Activated CD8-positive, alpha-beta memory T cell treated with anti-CD3 and anti-CD28 coated beads for 4 hours (primary cell): Measurements from ENCODE around the gene TSPEAR.

Experiments used
- DNase-seq, 2 donors: peaks; one replicate each; pipeline ENCODE4 v3.0.0-alpha.2; 2020; ENCODE audit warnings: low read depth in 2 of 2

Gene TSPEAR

DNA sequence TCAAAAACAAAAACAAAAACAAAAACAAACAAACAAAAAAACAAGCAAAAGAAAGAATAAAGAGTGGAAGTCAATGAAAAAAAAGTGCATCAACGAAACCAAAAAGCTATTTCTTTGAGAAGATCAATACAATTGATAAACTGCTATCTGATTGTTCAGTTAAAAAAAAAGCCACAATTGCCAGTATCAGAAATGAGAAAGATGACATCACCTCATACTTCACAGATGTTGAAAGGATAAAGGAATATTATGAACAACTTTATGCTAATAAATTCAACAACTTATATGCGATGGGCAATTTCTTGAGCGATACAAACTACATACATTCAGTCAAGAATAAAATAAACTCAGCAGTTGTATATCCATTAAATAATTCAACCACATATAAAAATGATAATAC is 258.3 kb downstream of the TSPEAR start:
- no peak for DNase-seq

DNA sequence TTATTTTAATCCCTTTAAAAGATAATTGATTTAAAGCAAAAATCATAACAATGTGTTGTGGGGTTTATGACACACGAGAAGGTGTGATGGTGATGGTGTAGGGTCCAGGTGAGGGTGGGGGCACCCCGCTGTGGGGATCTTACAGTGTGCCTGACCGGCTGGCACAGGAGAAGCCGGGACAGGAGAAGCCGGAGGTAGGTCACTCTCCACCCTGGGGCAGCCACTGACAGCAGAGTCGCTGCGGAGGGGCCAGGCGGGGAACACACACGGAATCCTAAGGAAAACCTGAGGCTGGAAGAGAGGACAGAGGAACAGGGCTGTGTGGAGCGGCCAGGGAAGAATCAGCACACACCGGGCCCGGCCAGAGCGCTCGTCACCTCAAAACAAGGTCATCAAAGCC is 260.4 kb downstream of the TSPEAR start:
- no peak for DNase-seq

DNA sequence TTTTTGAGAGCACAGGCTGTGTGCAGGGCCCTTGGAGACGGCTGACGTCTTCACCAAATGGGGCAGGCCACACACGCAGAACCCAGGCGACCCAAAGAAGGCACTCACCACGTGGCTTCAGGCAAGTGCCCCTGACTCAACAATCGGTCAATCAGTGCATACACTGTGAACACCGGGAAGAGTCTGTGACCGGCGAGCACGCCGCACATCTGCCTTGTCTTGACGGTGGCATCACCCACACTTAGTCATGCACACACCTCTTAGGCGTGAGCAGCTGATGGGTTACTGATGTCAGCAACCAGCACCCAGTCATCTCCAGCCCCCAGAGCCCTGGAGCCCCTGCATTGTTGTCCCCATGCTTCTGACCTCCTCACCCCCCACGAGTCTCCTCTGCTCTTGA is 261.0 kb downstream of the TSPEAR start:
- no peak for DNase-seq

DNA sequence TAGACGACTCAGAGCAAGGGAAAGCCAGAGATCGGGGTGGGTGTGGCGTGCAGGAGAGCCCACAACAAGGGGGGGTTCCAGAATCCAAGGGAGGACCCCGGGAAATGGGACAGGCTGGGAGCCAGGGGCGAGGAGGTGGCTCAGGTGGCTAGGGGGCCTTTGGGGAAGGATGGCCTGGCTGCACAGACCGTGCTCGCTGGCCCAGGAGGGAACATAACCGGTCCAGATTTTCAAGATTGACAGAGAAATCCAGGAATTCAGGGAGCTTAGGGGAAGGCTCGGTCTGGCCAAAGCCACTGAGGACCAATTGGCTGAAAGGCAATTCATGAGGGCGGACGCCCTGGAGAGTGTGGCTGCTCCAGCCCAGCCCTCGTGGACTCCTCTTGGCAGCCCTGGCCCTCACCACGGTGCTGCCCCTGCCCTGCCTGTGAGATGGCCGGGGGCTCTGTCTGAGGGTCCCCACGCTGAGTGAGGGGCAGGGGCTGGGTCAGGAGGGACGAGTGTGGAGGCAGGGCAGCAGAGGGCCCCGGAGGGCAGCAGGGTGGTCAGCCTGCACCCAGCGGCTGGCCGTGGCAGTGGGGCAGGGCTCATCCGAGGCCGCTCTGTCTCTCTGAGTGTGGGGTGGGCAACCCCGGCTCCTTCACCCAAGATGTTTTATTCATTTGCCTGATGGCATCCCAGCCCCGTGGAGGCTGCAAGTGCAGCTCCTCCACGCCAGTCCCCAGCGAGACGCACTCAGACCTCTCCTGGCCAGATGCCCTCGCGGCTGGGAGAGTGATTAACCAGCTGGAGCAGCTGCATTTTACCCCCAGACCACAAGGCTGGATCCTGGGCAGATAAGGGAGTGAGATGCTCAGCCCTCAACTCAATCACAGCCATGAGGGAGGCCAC is 261.7 kb downstream of the TSPEAR start:
- DNase-seq = no peak

DNA sequence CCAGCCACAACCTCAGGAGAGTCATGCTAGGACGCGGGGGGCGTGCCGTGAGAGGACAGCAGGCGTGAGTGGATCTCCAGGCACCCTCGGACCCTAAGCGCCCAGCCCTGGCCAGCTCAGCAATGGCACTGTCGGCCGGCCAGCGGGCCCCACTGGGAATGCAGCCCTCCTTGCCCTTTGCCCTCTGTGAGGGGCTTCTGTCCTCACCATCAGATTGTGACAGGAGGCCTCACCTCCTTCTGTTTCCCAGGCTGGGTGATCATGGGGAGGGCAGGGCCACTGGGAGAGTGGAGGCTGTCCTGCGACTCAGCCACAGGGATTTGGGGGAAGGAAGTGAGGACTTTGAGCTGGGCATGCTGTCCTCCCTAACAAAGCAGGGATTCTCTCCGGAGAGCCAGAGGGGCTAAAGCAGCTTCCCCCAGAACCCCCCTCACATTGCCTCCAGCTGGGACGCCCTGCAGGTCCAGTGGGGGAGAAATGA is 262.7 kb downstream of the TSPEAR start:
- no peak for DNase-seq
